ENCODE results near the gene E2F4. TPM values are rescaled to one million over a fixed set of nuclear protein-coding genes. Genes with fewer than 3 reads are reported as not detected.

Gene E2F4
- total RNA-seq, 2 donors from 2014 or later: 71.8 to 72.8 TPM

GRCh38 chr16:67185651-67186134, 6.3 kb upstream of the E2F4 start:
- peaks cover 21% of the 10 kb centered on the region for H3K27me3 ChIP-seq (ENCODE audit: control insufficient read depth, insufficient read depth, low read length, poor library complexity, severe bottlenecking)
- H3K4me1 ChIP-seq (ENCODE audit: control insufficient read depth, insufficient read depth, low read length): peaks cover 6% of the 10 kb centered on the region
- H3K9me3 ChIP-seq (ENCODE audit: control insufficient read depth, low read length): no peaks in the 10 kb centered on the region
- peaks cover 7% of the 10 kb centered on the region for H3K36me3 ChIP-seq (ENCODE audit: control insufficient read depth, insufficient read depth, low read length)
- H3K9ac ChIP-seq (ENCODE audit: extremely low read depth, low read length, poor library complexity, severe bottlenecking): no peak overlapping the region
- H3K9me3 Mint-ChIP-seq: no peaks in the 10 kb centered on the region
- H3K27ac Mint-ChIP-seq: no peak overlapping the region
- 22 to 51% methylated on average over 2 to 10 of the region's 12 CpGs for WGBS, 2 experiments (ENCODE audit: insufficient coverage in 1 of 2, insufficient read length in 1 of 2)
- no peak for DNase-seq
- H3K4me1 Mint-ChIP-seq: peaks cover 14% of the 10 kb centered on the region
- TF ChIP-seq, protein P1, sequence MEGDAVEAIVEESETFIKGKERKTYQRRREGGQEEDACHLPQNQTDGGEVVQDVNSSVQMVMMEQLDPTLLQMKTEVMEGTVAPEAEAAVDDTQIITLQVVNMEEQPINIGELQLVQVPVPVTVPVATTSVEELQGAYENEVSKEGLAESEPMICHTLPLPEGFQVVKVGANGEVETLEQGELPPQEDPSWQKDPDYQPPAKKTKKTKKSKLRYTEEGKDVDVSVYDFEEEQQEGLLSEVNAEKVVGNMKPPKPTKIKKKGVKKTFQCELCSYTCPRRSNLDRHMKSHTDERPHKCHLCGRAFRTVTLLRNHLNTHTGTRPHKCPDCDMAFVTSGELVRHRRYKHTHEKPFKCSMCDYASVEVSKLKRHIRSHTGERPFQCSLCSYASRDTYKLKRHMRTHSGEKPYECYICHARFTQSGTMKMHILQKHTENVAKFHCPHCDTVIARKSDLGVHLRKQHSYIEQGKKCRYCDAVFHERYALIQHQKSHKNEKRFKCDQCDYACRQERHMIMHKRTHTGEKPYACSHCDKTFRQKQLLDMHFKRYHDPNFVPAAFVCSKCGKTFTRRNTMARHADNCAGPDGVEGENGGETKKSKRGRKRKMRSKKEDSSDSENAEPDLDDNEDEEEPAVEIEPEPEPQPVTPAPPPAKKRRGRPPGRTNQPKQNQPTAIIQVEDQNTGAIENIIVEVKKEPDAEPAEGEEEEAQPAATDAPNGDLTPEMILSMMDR (conservative IDR thresholded peaks at IDR 0.05): no peak
- peaks cover 23% of the 10 kb centered on the region for H3K27me3 Mint-ChIP-seq (ENCODE audit: insufficient read depth)
- H3K4me3 ChIP-seq (ENCODE audit: low read length): no peak overlapping the region
- H3K27ac ChIP-seq (ENCODE audit: low read depth, low read length): no peak overlapping the region
- no peaks in the 10 kb centered on the region for H3K36me3 Mint-ChIP-seq (ENCODE audit: low read depth)
- H3K4me3 Mint-ChIP-seq: no peak overlapping the region

- WGBS, 2 experiments (ENCODE audit: insufficient coverage in 1 of 2, insufficient read length in 1 of 2): 49 to 64% methylated on average over 3 to 5 of the region's 5 CpGs
Observed at GRCh38 chr16:67186550-67186950, 5.4 kb upstream of the E2F4 start.

DNA sequence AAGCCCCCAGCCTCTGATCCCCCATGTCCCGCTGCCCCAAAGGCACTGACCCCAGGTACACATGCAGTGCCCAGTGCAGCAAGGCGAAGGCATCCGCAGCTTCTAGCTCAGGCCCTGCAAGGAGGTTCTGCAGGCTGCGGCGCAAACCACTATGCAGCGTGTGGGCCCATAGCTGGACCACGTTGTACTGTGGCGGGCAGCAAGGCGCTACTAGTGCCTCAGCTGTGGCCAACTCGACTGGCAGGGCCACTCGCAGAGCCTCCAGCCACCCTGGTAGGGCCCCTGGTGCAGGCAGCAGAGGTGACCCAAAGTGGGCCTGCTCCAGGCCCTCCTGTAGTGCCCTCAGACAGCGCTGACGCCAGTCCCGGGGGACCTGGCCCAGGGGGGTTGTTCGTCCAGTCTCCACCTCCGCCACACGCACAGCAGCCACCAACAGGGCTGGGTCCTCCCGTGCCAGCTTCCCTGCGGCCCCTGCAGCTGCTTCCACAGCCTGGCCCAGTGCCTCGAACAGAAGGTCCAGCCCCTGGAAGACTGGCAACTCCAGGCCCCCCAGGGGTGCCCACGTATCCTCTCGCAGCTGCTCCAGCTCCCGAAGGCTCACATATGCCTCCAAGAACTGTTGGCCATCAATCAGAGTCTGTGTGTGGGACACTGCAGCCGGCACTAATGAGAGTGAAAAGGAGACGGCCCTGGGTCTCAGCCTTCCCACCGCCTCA, 4.6 kb upstream of the E2F4 start:
- Mint-ChIP-seq H3K36me3 (ENCODE audit: low read depth) (no peaks in the 10 kb centered on the region), H3K4me3 (no peak overlapping the region), H3K27me3 (ENCODE audit: insufficient read depth) (peaks cover 23% of the 10 kb centered on the region), H3K27ac (no peak overlapping the region), H3K4me1 (peaks cover 14% of the 10 kb centered on the region), H3K9me3 (no peaks in the 10 kb centered on the region)
- Histone ChIP-seq H3K27me3 (ENCODE audit: control insufficient read depth, insufficient read depth, low read length, poor library complexity, severe bottlenecking) (peaks cover 21% of the 10 kb centered on the region), H3K4me1 (ENCODE audit: control insufficient read depth, insufficient read depth, low read length) (peaks cover 8% of the 10 kb centered on the region), H3K36me3 (ENCODE audit: control insufficient read depth, insufficient read depth, low read length) (no peaks in the 10 kb centered on the region), H3K4me3 (ENCODE audit: low read length) (no peak overlapping the region), H3K27ac (ENCODE audit: low read depth, low read length) (no peak overlapping the region), H3K9ac (ENCODE audit: extremely low read depth, low read length, poor library complexity, severe bottlenecking) (no peak overlapping the region), H3K9me3 (ENCODE audit: control insufficient read depth, low read length) (no peaks in the 10 kb centered on the region)
- 92 to 93% methylated on average over 23 to 26 of the region's 26 CpGs for WGBS, 2 experiments (ENCODE audit: insufficient coverage in 1 of 2, insufficient read length in 1 of 2)
- DNase-seq: no peak
- TF ChIP-seq, protein P1 (conservative IDR thresholded peaks at IDR 0.05): no peak

More at GRCh38 chr16:67186550-67186950, 5.4 kb upstream of the E2F4 start:
- Histone ChIP-seq H3K9me3 (ENCODE audit: control insufficient read depth, low read length) (no peaks in the 10 kb centered on the region), H3K36me3 (ENCODE audit: control insufficient read depth, insufficient read depth, low read length) (no peaks in the 10 kb centered on the region), H3K4me1 (ENCODE audit: control insufficient read depth, insufficient read depth, low read length) (peaks cover 8% of the 10 kb centered on the region), H3K9ac (ENCODE audit: extremely low read depth, low read length, poor library complexity, severe bottlenecking) (no peak overlapping the region), H3K27ac (ENCODE audit: low read depth, low read length) (no peak overlapping the region), H3K27me3 (ENCODE audit: control insufficient read depth, insufficient read depth, low read length, poor library complexity, severe bottlenecking) (peaks cover 21% of the 10 kb centered on the region), H3K4me3 (ENCODE audit: low read length) (no peak overlapping the region)
- Mint-ChIP-seq H3K36me3 (ENCODE audit: low read depth) (no peaks in the 10 kb centered on the region), H3K27me3 (ENCODE audit: insufficient read depth) (peaks cover 23% of the 10 kb centered on the region), H3K4me3 (no peak overlapping the region), H3K4me1 (peaks cover 14% of the 10 kb centered on the region), H3K27ac (no peak overlapping the region), H3K9me3 (no peaks in the 10 kb centered on the region)
- DNase-seq: peak; percentile 82
- TF ChIP-seq, protein P1 (conservative IDR thresholded peaks at IDR 0.05): no peak

All from endodermal cell (in vitro differentiated cells).